ENCODE results near the gene MAD1L1. TPM values are rescaled to one million over a fixed set of nuclear protein-coding genes. Genes with fewer than 3 reads are reported as not detected.

The MAD1L1 gene
- total and polyA plus RNA-seq, 4 donors = 29.3 to 44.1 (median 35.8) TPM

DNA sequence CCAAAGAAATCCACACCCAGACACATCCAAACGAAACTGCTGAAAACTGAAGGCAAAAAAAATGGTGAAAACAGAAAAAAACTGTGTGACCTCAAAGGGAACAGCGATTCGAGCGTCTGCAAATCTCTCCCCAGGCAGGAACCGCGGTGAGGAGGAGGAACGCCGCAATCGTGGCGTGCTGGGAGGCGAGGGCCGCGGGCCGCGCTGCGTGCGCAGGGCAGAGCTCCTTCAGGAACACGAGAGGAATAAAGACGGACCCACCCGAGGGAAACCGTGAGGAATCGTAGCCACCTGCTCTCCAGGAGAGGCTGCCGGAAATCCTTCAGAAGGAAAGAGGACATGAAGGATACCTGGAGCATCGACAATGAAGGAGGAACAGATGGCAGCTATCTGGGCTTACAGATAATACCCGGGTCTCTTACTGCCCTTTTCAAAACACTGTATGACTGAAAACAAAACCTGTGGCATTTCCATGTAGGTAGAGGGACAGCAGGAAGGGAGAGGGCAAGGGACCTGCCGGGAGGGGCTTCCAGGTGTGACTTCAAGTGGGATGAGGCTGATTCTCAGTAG lies 266.0 kb downstream of the MAD1L1 start:
- Histone ChIP-seq H3K4me1 (ENCODE audit: control insufficient read depth, insufficient read depth, low read length) (peaks cover 3% of the 10 kb centered on the region), H3K27me3 (ENCODE audit: control insufficient read depth, insufficient read depth, low read length) (no peaks in the 10 kb centered on the region), H3K36me3 (ENCODE audit: control insufficient read depth, insufficient read depth, low read length) (peaks cover 44% of the 10 kb centered on the region), H3K27ac (ENCODE audit: low read depth, low read length) (no peak overlapping the region), H3K4me3 (ENCODE audit: low read depth, low read length) (no peak overlapping the region), H3K9me3 (ENCODE audit: control insufficient read depth, insufficient read depth, low read length) (no peaks in the 10 kb centered on the region)
- DNase-seq (ENCODE audit: low read depth in 4 of 6, low spot score in 6 of 6) = no peak
- WGBS (ENCODE audit: insufficient coverage) = 90% methylated on average over 22 of the region's 26 CpGs

DNA sequence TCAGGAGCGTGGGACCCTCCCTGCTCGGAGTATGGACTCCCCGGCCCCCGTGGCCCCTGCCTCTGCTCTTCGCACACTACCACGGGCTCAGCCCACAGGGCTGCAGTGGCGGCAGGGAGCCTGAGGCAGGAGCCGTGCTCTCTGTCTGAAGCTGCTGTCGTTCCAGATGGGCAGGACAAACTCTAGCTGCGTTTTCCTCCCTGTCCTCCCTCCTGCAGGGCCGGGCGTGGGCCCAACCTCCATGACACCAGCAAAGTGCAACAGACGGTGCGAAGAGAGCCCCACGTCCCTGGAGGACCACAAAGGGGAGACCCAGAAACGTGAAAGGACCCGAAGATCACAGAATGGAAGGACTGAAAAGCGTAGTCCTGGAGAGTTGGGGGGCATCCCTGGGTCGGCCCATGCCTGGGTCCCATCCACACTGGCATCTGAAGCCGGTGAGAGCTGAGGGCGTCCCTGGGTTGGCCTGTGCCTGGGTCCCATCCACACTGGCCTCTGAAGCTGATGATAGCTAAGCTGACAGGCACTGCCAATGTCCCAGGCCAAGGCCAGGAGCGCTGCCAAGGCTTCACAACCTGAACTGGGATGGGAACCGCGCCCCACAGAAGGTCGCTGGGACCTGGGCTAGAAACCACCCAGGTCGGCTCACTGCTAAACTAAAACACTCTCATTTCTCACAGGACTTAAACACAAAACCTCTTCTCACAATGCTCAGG lies 267.0 kb downstream of the MAD1L1 start:
- WGBS (ENCODE audit: insufficient coverage) = 90% methylated on average over 23 of the region's 26 CpGs
- H3K4me1 ChIP-seq (ENCODE audit: control insufficient read depth, insufficient read depth, low read length) = no peaks in the 10 kb centered on the region
- H3K27me3 ChIP-seq (ENCODE audit: control insufficient read depth, insufficient read depth, low read length) = no peaks in the 10 kb centered on the region
- peaks cover 41% of the 10 kb centered on the region for H3K36me3 ChIP-seq (ENCODE audit: control insufficient read depth, insufficient read depth, low read length)
- H3K27ac ChIP-seq (ENCODE audit: low read depth, low read length) = no peak overlapping the region
- H3K9me3 ChIP-seq (ENCODE audit: control insufficient read depth, insufficient read depth, low read length) = no peaks in the 10 kb centered on the region
- DNase-seq (ENCODE audit: low read depth in 4 of 6, low spot score in 6 of 6) = no peak
- no peak overlapping the region for H3K4me3 ChIP-seq (ENCODE audit: low read depth, low read length)

DNA sequence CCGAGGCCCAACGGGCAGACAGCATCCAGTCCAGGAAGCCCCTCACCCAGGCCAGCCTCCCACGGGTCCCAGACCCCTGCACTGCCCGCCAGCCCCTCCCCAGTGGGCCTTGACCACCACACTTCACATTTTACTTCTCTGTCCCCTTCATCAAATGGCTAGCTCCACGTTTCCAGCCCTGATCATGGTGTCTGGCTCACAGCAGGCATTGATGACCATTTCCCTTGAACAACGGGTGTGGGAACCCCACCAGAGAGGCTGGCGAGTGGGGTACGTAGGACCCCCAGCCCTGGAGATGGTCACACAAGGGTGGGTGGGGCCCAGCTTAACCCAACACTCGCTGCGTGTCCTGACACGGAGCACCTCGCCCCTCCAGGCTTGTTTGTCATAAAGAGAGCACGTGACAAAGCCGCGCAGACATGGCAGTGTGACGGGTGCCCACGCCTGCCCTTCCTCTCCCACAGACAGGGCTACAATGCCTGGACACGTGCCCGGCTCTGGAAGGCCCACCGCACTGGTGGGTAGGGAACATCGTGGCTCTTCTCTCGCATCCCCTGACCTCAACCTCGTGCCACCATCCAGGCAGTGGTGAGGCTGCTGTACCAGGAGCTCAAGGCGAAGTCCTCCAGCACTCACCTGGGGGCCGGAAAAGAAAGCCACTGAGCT lies 267.7 kb downstream of the MAD1L1 start:
- no peak for DNase-seq (ENCODE audit: low read depth in 4 of 6, low spot score in 6 of 6)
- no peaks in the 10 kb centered on the region for H3K4me1 ChIP-seq (ENCODE audit: control insufficient read depth, insufficient read depth, low read length)
- no peaks in the 10 kb centered on the region for H3K27me3 ChIP-seq (ENCODE audit: control insufficient read depth, insufficient read depth, low read length)
- peaks cover 41% of the 10 kb centered on the region for H3K36me3 ChIP-seq (ENCODE audit: control insufficient read depth, insufficient read depth, low read length)
- no peak overlapping the region for H3K4me3 ChIP-seq (ENCODE audit: low read depth, low read length)
- 90% methylated on average over 23 of the region's 25 CpGs for WGBS (ENCODE audit: insufficient coverage)
- H3K9me3 ChIP-seq (ENCODE audit: control insufficient read depth, insufficient read depth, low read length) = no peaks in the 10 kb centered on the region
- H3K27ac ChIP-seq (ENCODE audit: low read depth, low read length) = no peak overlapping the region

DNA sequence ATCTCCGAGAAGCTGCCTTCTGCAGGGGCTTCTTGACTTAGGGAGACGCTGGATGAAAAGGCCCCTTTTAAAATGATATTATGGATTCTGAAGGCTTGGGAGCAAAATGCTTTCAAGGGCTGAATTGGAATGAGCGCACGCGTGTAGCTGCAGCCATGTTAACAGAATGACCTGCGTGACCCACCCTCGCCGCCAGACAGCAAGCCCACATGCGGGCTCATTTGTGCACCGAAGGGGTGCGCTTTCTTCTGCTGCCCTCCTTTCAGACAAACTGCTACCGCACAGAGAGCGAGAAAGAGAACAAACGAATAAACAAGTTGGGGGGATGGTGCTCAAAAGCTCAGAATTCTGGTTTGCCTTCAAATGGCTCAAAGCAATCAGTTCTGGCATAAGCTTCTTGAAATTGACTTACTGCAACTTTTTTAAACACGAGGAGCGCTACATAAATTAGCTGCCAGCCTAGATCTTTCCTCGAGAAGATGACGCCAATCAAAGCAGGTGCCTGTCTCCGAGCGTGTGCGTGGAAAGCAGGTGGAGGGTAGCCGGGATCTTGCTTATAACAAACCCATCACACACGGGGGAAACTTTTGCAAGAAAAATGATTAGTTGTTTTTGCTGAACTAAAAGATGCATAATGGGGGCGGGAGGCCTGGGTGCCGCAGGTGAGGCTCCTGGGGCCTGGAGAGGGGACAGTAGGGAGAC lies 268.4 kb downstream of the MAD1L1 start:
- DNase-seq (ENCODE audit: low read depth in 4 of 6, low spot score in 6 of 6) = no peak
- no peaks in the 10 kb centered on the region for H3K9me3 ChIP-seq (ENCODE audit: control insufficient read depth, insufficient read depth, low read length)
- H3K36me3 ChIP-seq (ENCODE audit: control insufficient read depth, insufficient read depth, low read length) = peaks cover 41% of the 10 kb centered on the region
- 65% methylated on average over 17 of the region's 25 CpGs for WGBS (ENCODE audit: insufficient coverage)
- H3K27ac ChIP-seq (ENCODE audit: low read depth, low read length) = no peak overlapping the region
- H3K27me3 ChIP-seq (ENCODE audit: control insufficient read depth, insufficient read depth, low read length) = no peaks in the 10 kb centered on the region
- H3K4me1 ChIP-seq (ENCODE audit: control insufficient read depth, insufficient read depth, low read length) = no peaks in the 10 kb centered on the region
- H3K4me3 ChIP-seq (ENCODE audit: low read depth, low read length) = no peak overlapping the region

DNA sequence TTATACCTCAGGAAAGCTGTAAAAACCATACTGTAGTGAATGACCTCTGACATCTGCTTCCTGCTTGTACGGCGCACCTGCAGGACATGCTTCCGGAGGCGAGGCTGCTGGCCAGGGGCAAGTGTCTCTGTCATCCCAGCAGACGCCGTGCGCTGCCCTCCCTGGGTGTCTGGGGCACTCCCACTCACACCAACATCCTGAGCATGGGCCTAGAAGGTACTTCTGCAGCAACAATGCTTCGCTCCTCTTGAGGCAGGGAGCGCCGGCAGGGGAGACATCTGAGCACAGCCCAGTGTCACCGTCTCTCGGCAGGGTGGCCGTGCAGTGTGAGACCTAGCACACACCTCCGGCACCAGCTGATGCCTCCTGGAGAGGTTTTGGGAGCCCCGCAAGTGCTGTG lies 269.2 kb downstream of the MAD1L1 start:
- no peaks in the 10 kb centered on the region for H3K4me1 ChIP-seq (ENCODE audit: control insufficient read depth, insufficient read depth, low read length)
- no peak for DNase-seq (ENCODE audit: low read depth in 4 of 6, low spot score in 6 of 6)
- H3K36me3 ChIP-seq (ENCODE audit: control insufficient read depth, insufficient read depth, low read length) = peaks cover 41% of the 10 kb centered on the region
- no peaks in the 10 kb centered on the region for H3K27me3 ChIP-seq (ENCODE audit: control insufficient read depth, insufficient read depth, low read length)
- H3K9me3 ChIP-seq (ENCODE audit: control insufficient read depth, insufficient read depth, low read length) = no peaks in the 10 kb centered on the region
- no peak overlapping the region for H3K4me3 ChIP-seq (ENCODE audit: low read depth, low read length)
- WGBS (ENCODE audit: insufficient coverage) = 89% methylated on average over 14 of the region's 15 CpGs
- H3K27ac ChIP-seq (ENCODE audit: low read depth, low read length) = no peak overlapping the region

DNA sequence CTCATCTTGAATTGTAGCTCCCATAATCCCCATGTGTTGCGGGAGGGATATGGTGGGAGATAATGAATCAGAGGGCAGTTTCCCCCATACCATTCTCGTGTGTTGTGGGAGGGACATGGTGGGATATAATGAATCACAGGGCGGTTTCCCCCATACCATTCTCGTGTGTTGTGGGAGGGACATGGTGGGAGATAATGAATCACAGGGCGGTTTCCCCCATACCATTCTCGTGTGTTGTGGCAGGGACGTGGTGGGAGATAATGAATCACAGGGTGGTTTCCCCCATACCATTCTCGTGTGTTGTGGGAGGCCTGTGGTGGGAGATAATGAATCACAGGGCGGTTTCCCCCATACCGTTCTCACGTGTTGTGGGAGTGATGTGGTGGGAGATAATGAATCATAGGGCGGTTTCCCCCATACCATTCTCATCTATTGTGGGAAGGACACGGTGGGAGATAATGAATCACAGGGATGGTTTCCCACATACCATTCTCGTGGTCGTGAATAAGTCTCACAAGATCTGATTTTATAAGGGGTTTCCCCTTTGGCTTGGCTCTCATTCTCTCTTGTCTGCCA lies 271.0 kb downstream of the MAD1L1 start:
- no peak for DNase-seq (ENCODE audit: low read depth in 4 of 6, low spot score in 6 of 6)
- Histone ChIP-seq H3K9me3 (ENCODE audit: control insufficient read depth, insufficient read depth, low read length) (no peaks in the 10 kb centered on the region), H3K4me3 (ENCODE audit: low read depth, low read length) (no peak overlapping the region), H3K4me1 (ENCODE audit: control insufficient read depth, insufficient read depth, low read length) (no peaks in the 10 kb centered on the region), H3K27ac (ENCODE audit: low read depth, low read length) (no peak overlapping the region), H3K36me3 (ENCODE audit: control insufficient read depth, insufficient read depth, low read length) (peaks cover 40% of the 10 kb centered on the region), H3K27me3 (ENCODE audit: control insufficient read depth, insufficient read depth, low read length) (no peaks in the 10 kb centered on the region)
- WGBS (ENCODE audit: insufficient coverage) = 100% methylated on average over 3 of the region's 15 CpGs

DNA sequence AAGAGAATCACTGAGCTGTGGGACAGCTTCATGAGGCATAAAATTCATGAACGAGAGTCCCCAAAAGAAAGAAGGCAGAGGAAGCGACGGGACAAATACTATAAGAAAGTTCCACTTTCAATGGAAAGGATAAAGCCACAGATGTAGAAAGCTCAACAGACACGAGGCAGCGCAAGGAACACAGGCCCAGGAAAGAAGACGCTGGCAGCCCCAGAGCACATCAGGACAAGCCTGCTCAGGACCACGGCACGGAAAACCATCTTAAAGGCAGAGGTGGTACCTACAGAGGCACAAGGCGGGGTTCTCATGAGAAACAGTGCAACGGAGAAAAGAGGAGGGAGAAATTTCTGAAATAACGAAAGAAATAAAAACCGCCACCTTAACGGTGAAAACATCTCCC lies 273.4 kb downstream of the MAD1L1 start:
- DNase-seq (ENCODE audit: low read depth in 4 of 6, low spot score in 6 of 6) = no peak
- H3K4me1 ChIP-seq (ENCODE audit: control insufficient read depth, insufficient read depth, low read length) = no peaks in the 10 kb centered on the region
- H3K4me3 ChIP-seq (ENCODE audit: low read depth, low read length) = no peak overlapping the region
- WGBS (ENCODE audit: insufficient coverage) = 90% methylated on average over 8 of the region's 13 CpGs
- peaks cover 41% of the 10 kb centered on the region for H3K36me3 ChIP-seq (ENCODE audit: control insufficient read depth, insufficient read depth, low read length)
- no peaks in the 10 kb centered on the region for H3K9me3 ChIP-seq (ENCODE audit: control insufficient read depth, insufficient read depth, low read length)
- no peak overlapping the region for H3K27ac ChIP-seq (ENCODE audit: low read depth, low read length)
- H3K27me3 ChIP-seq (ENCODE audit: control insufficient read depth, insufficient read depth, low read length) = no peaks in the 10 kb centered on the region

DNA sequence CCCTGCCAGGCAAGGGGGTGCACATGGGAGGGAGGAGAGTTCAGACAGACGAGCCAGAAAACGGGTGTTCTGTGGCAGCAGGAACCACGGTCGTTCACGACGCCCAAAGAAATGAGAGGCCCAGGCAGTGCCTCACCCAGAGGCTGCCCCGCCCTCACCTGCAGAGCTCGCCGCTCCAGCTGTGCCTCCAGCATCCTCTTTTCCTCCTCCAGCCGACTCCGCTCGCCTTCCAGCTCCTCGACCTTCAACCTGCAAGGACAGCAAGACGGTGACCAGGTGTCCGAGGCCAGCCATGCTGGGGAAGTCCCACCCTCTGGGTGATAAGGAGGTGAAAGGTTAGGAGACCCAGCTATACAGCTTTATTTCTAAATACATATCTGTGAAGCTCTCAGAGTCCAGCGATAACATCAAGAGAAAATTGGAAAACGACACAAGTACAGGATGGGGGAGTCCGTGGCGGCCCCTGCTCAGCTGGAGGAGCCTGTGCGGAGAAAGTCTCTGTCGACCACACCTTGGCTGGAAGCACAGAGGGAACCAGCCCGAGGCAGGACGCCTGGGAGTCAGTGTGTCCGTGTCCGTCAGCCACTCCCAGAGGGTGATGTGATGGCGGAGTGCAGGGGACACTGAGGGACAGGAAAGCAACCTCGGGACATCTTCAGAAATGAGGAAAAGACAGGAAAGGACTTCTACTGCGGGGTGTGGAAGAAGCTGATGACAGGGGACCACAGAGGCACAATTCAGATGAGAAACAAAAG lies 275.1 kb downstream of the MAD1L1 start:
- H3K4me1 ChIP-seq (ENCODE audit: control insufficient read depth, insufficient read depth, low read length) = peaks cover 9% of the 10 kb centered on the region
- 95% methylated on average over 21 of the region's 28 CpGs for WGBS (ENCODE audit: insufficient coverage)
- H3K9me3 ChIP-seq (ENCODE audit: control insufficient read depth, insufficient read depth, low read length) = no peaks in the 10 kb centered on the region
- no peak for DNase-seq (ENCODE audit: low read depth in 4 of 6, low spot score in 6 of 6)
- peaks cover 43% of the 10 kb centered on the region for H3K36me3 ChIP-seq (ENCODE audit: control insufficient read depth, insufficient read depth, low read length)
- H3K27me3 ChIP-seq (ENCODE audit: control insufficient read depth, insufficient read depth, low read length) = no peaks in the 10 kb centered on the region
- H3K27ac ChIP-seq (ENCODE audit: low read depth, low read length) = no peak overlapping the region
- no peak overlapping the region for H3K4me3 ChIP-seq (ENCODE audit: low read depth, low read length)

All from spinal cord (tissue), 10 donors.